GM21825 (cell line): ENCODE results near the gene ACTL10.

Source experiments
- ATAC-seq: cut with Tn5 transposase; IDR thresholded peaks from one replicate; pipeline ENCODE4 v1.9.1; 2021; ENCODE audit warnings: mild to moderate bottlenecking, moderate library complexity; ENCODE audit not compliant: unreplicated experiment

Gene ACTL10

DNA sequence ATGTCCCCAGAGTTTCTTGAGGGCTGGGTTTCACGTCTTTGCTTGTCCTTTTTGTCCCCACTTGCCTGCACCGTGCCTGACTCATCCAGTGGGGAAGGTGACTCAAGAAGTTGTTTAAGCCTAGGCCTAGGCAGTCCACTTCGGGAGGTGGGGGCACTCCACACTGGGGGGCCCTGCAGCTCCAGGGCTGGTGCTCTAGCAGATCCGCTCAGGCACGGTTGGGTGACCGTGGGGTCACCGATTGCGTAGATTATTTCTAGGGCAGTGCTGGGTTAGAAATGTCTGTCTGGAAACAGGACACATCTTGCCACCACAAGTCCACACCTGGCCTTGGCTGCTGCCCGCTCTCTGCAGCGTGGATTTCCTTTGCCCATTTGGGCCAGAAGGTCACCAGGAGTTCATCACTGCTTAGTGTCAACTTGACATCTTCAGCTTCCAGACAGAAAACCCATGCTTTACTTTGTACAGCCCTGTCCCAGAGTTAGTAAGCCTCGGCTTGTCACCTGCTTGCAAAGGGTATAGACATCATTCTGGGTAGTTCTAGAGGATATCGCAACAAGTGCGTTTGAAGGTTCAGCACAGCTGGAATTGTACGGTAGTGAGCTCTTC lies 18.2 kb upstream of the ACTL10 start:
- no peak for ATAC-seq

DNA sequence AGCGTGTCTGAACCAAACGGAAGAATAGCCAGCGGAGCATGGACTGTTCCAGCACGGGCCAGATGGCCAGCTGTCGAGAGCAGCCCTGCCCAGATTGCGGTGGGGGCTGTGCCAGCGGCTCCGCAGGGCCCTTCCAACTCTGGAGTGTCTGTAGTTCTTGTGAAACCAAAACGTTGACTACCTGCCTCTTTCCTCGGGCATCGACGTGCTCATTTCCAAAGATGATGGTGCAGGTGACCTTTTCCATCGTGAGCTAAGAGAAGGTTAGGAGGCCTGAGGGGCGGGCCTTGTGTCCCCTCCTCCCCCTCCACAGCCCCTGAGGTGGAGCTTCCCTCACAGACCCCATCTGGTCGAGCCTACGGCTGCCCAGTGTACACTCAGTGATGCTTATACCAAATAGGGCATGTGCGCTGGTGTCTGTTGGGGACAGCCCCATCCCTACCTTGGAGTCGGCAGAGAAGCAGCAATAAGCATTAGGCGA lies 17.5 kb upstream of the ACTL10 start:
- no peak for ATAC-seq

DNA sequence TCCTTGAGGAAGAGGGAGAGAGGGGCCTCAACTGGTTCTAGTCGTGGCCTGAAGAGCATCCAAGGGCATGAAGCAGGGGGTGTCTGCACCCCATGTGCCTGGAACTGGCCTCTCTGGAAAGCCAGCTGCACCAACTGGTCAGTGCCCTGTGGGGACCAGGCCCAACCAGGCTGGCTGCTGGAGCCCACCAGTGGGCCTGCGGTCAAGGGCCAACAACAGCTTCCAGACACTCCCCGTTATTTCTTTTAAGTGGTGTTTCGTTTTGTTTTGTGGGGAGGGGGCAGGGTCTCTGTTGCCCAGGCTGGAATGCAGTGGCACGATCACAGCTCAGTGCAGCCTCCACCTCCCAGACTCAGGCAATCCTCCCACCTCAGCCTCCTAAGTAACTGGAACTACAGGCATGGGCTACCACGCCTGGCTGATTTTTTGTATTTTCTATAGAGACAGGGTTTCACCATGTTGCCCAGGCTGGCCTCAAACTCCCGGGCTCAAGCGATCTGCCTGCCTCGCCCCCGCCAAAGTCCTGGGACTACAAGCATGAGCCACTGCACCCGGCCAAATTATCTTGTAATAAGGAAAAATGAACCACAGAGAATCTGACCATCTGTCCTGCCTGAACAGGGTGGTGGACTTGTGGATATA lies 16.5 kb upstream of the ACTL10 start:
- ATAC-seq = no peak

DNA sequence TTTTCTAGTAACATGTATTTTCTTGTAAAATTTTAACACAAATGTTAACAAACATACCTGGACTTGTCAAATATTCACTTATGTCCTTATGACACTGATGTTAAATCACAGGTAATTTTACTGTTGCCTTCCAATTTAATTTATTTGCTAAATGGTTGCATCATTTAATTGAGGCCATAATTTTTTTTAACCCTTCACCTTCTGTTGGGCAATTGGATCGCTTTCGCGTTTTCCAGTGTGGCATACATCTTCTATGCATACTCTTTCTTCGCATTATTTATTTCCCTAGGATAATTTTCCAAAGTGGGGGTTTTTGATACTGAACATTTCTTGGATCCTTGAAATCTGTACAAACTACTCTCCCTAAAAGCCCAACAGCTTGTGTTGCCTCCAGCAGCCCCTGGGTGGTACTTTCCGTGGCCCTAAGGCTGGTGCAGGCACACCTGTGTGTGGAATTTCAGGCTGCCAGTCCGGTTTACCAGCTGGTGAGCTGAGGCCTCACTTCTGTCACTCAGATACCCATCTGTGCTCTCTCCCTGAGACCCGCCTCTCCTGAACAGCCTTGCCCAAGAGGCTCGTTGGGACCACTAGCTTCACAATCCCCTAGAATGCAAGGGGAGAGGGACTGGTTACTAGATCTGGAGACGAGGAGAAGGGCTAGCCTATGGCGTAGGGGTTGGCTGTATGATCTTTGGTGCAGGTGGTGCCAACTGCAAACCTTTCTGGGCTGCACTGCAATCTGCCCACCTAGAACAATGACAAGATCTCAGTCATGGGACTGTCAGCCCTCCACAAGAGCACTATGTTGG lies 15.8 kb upstream of the ACTL10 start:
- ATAC-seq = no peak

DNA sequence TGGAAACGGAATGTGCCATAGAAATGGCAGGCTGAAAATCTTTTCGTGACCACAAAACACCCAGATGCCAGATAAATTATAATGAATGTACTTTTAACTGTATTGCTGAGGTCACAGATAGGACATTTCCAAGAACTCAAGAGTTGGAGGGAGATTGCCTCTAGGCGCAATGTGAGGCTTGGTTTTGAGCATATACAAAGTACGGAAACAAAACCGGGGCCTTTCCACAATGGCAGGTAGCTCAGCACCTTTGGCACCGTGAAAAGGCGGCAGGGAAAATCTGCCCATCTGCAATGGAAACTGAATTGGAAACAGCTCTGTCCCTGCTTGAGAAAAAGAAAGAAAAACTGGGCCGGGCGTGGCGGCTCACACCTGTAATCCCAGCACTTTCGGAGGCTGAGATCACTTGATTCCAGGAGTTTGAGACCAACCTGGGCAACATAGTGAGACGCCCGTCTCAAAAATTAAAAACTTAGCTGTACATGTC lies 15.1 kb upstream of the ACTL10 start:
- ATAC-seq = no peak

DNA sequence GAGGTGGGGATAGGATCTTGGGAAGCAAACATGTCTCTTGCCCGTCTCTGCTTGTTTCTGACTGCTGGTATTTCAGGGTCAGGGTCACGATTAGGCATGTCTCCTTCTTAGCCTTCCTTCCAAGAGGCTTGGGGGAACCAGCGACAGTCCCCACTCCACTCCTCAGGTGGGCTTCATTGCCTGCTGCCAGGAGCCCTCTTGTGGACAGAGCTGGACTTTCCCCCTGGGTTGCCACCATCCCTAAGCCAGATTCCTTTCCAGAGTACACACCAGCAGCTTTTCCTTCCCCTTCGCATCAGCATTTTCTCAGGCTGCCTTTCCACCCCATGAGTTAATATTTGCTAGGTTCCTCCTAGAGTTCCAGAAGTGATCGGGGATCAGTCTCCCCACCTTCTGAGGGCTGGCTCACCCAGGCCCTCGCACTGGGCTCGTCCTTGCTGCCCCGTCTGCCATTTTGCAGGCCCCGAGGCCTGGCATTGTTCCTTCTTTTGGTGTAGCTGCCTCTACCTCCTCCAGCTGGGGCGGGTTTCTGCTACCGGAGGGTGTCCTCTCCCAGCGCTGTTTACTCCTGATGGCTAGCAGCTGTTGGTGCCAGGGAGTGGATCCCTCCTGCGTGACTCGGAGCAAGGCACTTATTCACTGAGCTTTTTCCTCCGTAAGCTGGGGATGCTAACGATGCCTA lies 13.4 kb upstream of the ACTL10 start:
- ATAC-seq = no peak

DNA sequence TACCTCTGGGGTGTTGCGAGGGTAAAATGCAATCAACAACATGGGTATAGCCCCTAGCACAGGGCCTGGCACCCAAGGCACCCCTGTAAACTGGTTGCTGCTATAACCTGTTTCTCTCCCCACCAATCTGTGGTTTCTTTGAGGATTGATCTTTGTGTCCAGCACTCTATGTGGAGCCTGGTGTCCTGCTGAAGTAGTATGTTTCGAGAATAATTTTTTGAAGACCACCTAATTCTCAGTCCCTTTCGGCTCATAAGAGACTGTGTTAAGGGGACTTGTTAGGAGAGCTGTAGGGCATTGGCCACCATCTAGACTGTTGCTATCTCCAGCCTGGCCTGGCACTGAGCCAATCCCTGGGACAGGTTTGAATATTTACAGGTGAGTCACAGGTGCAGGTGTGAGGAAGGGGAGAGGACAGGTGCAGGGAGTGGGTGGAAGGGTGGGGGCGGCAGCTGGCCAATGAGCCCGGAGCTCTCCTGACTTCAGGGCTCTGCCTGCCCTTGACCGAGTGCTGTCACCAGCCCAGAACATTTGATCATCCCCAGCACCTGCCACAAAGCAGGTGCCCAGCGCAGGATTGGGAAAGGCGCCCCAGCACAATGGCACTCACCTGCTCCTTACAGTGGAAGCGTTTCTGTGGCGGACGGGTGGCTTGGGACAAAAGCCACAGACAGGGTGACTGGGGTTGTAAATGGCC lies 12.7 kb upstream of the ACTL10 start:
- no peak for ATAC-seq

DNA sequence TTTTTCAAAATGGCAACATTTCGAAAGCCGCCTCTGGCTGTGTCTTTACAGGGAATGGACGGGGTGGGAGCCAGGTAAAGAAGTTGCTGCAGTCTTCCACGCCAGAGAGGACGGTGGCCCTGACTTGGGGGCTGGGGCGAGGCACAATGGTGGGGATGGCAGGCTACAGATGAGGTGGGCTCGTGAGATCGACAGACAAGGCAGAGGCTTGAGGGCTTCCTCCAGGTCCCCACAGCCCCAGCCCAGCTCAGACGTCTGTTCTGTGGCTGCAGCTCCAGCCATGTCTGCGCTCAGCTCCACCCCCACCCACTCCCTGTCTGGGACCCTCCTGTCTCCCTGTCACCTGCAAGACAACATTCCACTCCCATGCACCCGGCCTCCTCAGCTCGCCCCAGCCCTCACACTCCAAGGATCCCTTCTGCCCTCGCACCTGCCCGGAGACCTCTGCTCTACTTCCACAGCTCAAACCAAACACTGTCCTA lies 12.0 kb upstream of the ACTL10 start:
- ATAC-seq = no peak

DNA sequence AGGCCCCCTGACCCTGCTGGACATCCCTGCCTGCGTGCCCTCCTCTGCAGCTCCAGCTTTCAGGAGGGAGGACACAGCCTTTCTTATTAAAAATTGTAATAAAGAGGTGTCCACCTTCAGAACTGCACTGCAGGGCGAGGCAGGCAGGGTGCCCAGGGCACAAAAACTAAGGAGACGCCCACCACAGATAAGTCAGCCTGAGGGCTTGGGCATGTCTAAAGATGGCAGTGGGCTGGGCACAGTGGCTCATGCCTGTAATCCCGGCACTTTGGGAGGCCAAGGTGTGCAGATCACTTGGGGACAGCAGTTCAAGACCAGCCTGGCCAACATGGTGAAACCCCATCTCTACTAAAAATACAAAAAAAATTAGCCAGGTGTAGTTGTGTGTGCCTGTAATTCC lies 11.6 kb upstream of the ACTL10 start:
- ATAC-seq = no peak

DNA sequence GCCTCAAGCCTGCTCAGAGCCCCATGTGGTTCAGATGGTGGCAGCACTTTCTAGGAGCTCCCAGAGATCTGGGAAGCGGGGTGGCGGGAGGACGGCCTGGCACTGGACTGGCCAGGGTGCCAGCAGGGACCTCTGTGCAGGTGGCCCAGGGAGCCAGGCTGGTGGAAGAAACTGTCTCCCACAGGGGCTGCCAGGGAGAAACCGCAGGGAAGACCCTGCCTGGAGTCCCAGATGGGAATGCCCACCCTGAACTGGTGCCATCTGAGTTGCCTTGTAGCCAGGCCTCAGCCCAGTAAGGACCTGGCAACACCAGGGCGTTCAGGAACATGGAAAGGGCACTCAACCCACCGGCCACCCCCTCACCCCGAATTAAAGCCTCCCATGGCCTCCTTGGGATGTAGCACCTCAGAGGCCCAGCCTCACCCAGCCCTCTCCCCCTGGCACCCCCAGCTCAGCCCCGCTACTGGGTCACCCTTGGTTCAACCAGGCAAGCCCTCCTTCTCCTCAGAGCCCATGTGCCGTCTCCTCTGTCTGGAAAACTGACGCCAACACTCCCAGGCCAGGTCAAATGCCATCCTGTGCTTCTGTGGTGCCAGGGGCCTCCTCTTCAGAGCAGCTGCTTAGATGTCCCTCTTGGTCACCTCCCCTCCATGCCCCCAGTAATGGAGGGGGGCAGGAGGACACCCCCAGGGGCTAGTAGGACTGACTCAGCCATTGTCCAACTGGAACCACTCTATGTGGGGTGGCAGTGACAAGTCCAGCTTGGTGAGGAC lies 10.5 kb upstream of the ACTL10 start:
- no peak for ATAC-seq

DNA sequence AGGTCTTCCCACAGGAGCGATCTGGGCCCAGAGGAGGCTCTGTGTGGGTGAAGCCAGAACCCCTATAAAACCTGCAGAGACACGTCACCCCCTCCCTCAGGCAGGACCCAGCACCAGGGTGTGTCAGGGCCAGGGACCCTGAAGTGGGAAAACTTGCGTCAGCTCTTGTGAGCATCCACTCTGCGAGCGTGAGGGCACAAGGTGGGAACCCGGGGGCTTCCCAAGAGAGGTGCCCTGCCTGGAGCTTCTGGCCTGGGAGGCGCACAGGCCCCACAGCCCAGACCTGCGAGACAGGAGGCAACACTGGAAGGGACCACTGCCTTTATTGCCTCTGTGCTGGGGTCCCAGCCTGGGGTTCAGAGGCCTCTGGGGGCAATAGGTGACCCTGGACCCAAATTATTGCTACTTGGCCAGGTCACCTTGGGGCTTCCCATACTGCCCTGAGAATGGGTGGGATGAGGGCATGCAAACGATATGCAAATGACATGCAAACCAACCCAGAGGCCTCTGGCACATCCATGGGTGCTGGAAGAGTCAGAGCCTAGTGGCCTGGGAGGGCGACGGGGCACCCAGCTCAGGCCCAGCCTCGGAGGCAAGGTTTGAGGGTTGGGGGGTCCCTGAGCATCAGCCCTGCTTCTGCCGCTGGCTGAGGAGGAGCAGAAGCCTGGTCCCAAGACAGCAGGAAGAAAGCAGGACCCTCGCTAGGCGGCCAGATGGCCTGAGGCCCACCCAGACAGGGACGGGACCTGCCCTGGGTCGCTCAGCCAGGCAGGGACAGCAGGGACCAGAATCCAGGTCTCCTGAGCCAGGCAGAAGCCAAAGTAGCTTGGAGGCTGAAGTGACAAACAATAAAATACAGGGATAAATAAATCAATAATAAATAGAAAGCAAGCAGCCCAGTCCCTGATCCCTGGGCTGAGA lies 9.7 kb upstream of the ACTL10 start:
- no peak for ATAC-seq

DNA sequence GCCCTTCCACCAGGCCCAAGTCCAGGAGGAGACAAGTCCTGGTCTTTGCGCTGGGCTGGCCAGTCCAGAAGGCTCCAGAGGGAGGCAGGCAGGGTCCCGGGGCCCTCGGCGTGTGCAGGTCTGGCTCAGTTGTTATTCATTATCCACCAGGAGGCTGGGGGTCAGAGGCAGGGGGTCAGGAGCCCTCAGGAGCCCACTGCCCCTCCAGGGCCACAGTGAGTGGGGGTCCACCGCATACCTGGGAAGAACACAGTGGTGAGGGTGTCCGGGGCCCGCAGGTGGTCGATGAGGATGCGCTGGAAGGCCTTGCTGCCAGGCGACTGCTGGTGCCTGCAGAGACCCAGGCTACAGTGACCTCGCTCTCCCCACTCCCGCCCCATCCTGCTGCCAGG lies 9.0 kb upstream of the ACTL10 start:
- ATAC-seq = no peak

DNA sequence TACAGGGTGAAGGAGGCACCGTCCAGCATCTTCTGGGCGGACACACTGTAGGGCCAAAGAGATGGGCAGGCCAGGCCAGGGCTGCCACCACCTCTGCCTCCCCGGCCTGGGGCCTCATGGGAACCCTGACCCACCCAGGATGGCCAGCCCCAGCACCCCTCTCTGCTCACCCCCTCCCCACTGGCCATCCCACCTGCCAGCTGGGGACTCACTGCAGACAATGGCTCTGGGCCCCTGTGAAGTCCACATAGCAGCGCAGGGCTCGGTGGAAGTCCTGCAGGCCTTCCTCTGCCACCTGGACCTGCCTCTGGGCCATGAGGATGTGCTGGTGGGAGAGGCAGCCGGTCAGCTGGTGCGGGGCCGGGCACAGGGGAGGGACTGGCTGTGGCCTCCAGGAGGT lies 8.2 kb upstream of the ACTL10 start:
- ATAC-seq = no peak

DNA sequence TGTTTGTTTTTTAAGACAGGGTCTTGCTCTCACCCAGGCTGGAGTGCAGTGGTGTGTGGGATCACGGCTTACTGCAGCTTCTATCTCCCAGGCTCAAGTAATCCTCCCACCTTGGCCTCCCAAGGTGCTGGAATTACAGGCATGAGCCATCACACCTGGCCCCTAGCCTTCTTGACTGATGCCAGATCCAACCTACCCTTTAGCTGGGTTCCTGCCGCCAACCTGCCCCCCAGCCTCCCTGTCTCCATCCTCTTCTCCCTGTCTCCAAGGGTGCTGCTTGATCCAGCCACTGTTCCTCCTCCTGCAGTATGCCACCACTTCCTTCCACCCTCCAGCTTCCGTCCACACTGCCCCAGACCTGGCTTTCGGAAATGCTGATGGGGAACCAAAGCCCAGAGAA lies 7.8 kb upstream of the ACTL10 start:
- ATAC-seq = no peak

DNA sequence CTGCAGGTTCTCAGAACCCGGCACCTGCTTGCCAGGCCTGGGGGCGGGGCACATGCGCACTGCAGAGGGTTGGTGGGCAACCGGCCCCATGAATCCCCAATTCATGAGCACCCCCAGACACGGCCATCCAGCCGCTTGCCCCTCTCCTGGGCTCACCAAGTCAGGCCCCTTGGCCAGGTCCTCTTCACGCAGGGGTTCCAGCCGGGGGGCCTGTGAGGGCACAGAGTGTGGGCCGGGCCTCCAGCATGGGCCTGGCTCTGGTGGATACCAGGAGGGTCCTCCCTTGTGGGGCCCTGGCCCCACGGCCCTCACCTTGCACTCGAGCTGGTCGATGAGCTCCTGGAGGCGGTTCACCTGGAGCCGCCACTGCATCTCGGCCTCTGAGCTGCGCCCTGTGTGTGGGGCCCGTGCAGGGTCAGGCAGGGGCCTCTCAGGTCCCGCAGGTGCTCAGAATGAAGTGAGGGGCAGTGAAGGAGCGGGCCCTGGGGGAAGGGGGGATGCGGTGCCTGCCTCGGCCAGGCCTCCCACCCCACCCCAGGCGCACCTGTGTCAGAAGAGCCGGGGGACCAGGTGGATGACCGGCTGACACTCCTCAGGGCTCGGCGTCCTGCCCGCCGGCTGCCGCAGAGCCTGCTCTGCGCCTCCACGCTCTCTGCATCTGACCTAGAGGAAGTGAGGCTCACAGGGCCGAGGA lies 7.3 kb upstream of the ACTL10 start:
- no peak for ATAC-seq

DNA sequence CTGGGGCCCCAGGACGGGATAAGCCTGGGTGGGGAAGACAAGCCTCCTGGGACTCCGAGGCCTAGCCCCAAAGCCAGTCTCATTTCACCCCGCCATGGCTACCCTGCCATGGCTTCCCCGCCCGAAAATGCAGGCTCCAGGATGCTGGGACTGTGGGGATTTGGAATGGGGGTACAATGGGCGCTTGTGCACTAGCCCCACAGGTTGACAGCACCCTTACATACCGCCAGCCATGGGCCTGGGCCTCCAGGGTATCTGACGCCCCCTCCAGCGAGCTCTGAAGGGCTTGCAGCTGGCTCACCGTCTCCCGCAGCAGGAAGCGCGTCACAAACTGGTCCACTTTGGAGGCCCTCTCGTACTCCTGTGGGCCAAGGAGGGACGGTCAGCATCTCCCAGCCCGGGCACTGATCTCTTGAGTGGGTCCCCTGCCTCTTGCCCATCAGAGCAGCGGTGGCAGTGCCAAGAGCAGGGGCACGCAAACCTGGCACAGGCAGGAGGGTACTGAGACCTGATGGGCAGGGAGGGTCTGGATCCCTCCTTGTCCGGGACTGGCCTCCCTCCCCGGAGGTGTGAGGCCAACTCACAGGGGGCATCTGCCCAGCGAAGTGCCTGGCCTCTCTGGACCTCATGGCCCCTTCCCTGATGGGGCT lies 6.6 kb upstream of the ACTL10 start:
- ATAC-seq = no peak

DNA sequence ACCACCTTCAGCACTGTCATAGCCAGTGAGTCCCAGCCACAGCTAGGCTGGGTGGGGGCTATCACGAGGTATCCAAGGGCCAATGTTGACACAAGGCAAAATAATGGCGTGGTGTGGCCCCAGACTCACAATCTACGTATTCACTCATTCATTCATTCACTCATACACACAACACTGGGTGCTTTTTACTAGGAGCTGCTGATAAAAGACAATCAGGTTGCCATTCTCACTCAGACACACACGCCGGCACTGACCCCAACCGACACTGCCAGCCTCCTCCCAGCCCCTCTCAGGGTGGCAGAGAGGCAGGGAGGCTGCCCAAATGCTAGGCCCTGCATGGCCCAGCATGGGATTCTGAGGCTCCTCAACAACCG lies 6.1 kb upstream of the ACTL10 start:
- ATAC-seq = no peak

DNA sequence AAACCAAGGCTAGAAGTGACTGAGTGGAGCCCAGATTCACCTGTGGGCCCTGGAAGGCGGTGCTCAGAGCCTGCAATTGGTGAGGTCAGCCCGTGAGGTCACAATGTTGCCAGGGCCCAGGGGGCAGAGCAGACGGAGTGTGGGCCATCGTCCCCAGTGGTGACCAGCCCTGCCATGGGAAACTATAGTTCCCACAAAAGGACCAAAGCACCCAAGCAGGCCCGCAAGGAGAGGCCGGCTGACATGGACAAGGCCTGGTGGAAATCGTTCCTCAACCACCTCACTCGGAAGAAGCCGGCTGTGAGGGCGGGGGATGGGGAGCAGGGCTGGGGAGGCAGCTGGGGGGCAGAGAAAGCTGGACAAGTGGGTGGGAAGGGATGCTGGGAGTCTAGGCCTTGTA lies 4.6 kb upstream of the ACTL10 start, which contains the start of gene C20orf144:
Gene C20orf144 (plus strand): TSS at position 156 of the 400 bp plus-strand sequence. CDS start 19 bp downstream, at position 175.
- ATAC-seq = no peak
